HCT116 (cell line): ENCODE data around the gene ACAP3. TPM values are rescaled to one million over a fixed set of nuclear protein-coding genes. Genes with fewer than 3 reads are reported as not detected.
A peak's percentile ranks its signal among the peaks of the same experiment; 100 is the strongest.

ENCODE experiments used
- ATAC-seq: fragments of 200-7000 bp; cut with Tn5 transposase; 2 replicates; pipeline ENCODE4 v1.9.1; 2020; ENCODE audit warnings: mild to moderate bottlenecking, moderate library complexity
- BruUV-seq: library from RNA; stranded (reverse); fragments of 400-500 nt; replicated peaks from 2 replicates; lab custom pipeline; 2021; lab: Mats Ljungman, UMichigan
- CTCF ChIA-PET: fragments of 300-600 bp; sonication (Branson Sonifier 250); formaldehyde crosslinking; loops from one replicate; lab custom pipeline; 2021; ENCODE audit warnings: antibody characterized with exemption; lab: Charles Lee
- POLR2A ChIA-PET: fragments of 300-600, 350-600 bp; sonication (Branson Sonifier 250); formaldehyde crosslinking; loops from one replicate; lab custom pipeline; 2021; ENCODE audit warnings: antibody characterized with exemption; lab: Charles Lee
- RAD21 ChIA-PET, 2 experiments: fragments of 300-600 bp; sonication (Branson Sonifier 250); formaldehyde crosslinking; loops; one replicate each; lab custom pipeline; 2023; ENCODE audit warnings: low total read pairs in 2 of 2; ENCODE audit not compliant: uncharacterized antibody in 2 of 2, unreplicated experiment in 2 of 2, low non-redundant PET in 1 of 2; lab: Charles Lee
- DNase-seq: peaks from one replicate; pipeline ENCODE4 v3.0.0-alpha.2; 2010; ENCODE audit warnings: low read depth, low spot score
- H2AFZ ChIP-seq: fragments of 200-600 bp; shearing (Covaris generic), sonication (generic); 2 replicates; pipeline ENCODE4 v1.6.1; 2017; ENCODE audit warnings: low read depth, mixed run types, mixed read lengths, antibody characterized with exemption, low read length; ENCODE audit not compliant: poor library complexity, severe bottlenecking
- H3K27ac ChIP-seq: 2 replicates; pipeline ENCODE4 v1.5.1; 2012; ENCODE audit warnings: low read depth, low read length
- H3K27me3 ChIP-seq: fragments of 200-600 bp; sonication (generic); 2 replicates; pipeline ENCODE4 v1.6.1; 2016; ENCODE audit warnings: mixed run types, low read length, mixed read lengths; ENCODE audit not compliant: insufficient read depth
- H3K36me3 ChIP-seq, 2 experiments: fragments of 200-500 bp in 1 of 2; fragments of 200-600 bp in 1 of 2; sonication (Bioruptor generic) in 1 of 2; sonication (generic) in 1 of 2; 2 replicates each; pipeline versions ENCODE4 v1.5.1 to v1.6.1; 2014 to 2016; ENCODE audit warnings: low read length in 2 of 2, inconsistent platforms in 1 of 2, mixed read lengths in 1 of 2, mixed run types in 1 of 2; ENCODE audit not compliant: insufficient read depth in 2 of 2, control insufficient read depth in 1 of 2
- H3K4me1 ChIP-seq, 2 experiments: fragments of 200-600 bp in 1 of 2; sonication (generic) in 1 of 2; 2 replicates each; pipeline versions ENCODE4 v1.5.1 to v1.6.1; 2012 to 2017; ENCODE audit warnings: low read length in 2 of 2, inconsistent platforms in 1 of 2, mild to moderate bottlenecking in 1 of 2, mixed read lengths in 1 of 2, mixed run types in 1 of 2, moderate library complexity in 1 of 2; ENCODE audit not compliant: insufficient read depth in 2 of 2, control insufficient read depth in 1 of 2
- H3K4me2 ChIP-seq: fragments of 200-600 bp; sonication (generic); 2 replicates; pipeline ENCODE4 v1.6.1; 2017; ENCODE audit warnings: mixed run types, low read length, mixed read lengths
- H3K4me3 ChIP-seq, 2 experiments: fragments of 200-600 bp in 1 of 2; sonication (generic) in 1 of 2; replicated peaks in 1 of 2; 2 replicates each; pipeline ENCODE4 v1.5.1; 2011 to 2016; ENCODE audit warnings: low read length in 2 of 2, control low read depth in 1 of 2, low read depth in 1 of 2, mild to moderate bottlenecking in 1 of 2, mixed read lengths in 1 of 2, mixed run types in 1 of 2
- H3K79me2 ChIP-seq: fragments of 200-600 bp; sonication (generic); 2 replicates; pipeline ENCODE4 v1.6.1; 2017; ENCODE audit warnings: mild to moderate bottlenecking, mixed run types, low read length, moderate library complexity, mixed read lengths; ENCODE audit not compliant: insufficient read depth
- H3K9ac ChIP-seq: fragments of 200-600 bp; sonication (generic); 2 replicates; pipeline ENCODE4 v1.6.1; 2016; ENCODE audit warnings: low read length, mixed read lengths
- H3K9me2 ChIP-seq: fragments of 200-600 bp; sonication (generic), shearing (Covaris generic); 2 replicates; pipeline ENCODE4 v1.6.1; 2017; ENCODE audit warnings: mixed run types, mild to moderate bottlenecking, moderate library complexity; ENCODE audit not compliant: insufficient read depth
- H3K9me3 ChIP-seq, 2 experiments: fragments of 200-500 bp in 1 of 2; fragments of 200-600 bp in 1 of 2; sonication (Bioruptor generic) in 1 of 2; sonication (generic) in 1 of 2; 2 replicates each; pipeline ENCODE4 v1.6.1; 2014 to 2017; ENCODE audit warnings: low read length in 2 of 2, mixed read lengths in 2 of 2, inconsistent platforms in 1 of 2, low read depth in 1 of 2, mild to moderate bottlenecking in 1 of 2, mixed run types in 1 of 2, moderate library complexity in 1 of 2; ENCODE audit not compliant: control insufficient read depth in 1 of 2, insufficient read depth in 1 of 2
- H4K20me1 ChIP-seq: fragments of 200-600 bp; sonication (generic), shearing (Covaris generic); 2 replicates; pipeline ENCODE4 v1.6.1; 2017; ENCODE audit warnings: mixed run types, mild to moderate bottlenecking, moderate library complexity; ENCODE audit not compliant: insufficient read depth
- CBX3 ChIP-seq: IDR thresholded peaks from 2 replicates; pipeline ENCODE4 v1.6.1; 2012; ENCODE audit warnings: low read depth
- CEBPB ChIP-seq: IDR thresholded peaks from 2 replicates; pipeline ENCODE4 v1.6.1; 2012; ENCODE audit warnings: low read depth
- FOSL1 ChIP-seq: IDR thresholded peaks from 2 replicates; pipeline ENCODE4 v1.6.1; 2012; ENCODE audit warnings: low read depth
- JUND ChIP-seq: IDR thresholded peaks from 2 replicates; pipeline ENCODE4 v1.6.1; 2012
- SIN3A ChIP-seq: IDR thresholded peaks from 2 replicates; pipeline ENCODE4 v1.6.1; 2012; ENCODE audit warnings: low read depth
- SP1 ChIP-seq: IDR thresholded peaks from 2 replicates; pipeline ENCODE4 v1.6.1; 2012; ENCODE audit warnings: low read depth
- ZFX ChIP-seq: fragments of 450-650 bp; IDR thresholded peaks from 2 replicates; pipeline ENCODE4 v1.6.1; 2017
- intact Hi-C: fragments of 100-400 bp; cut with micrococcal nuclease; formaldehyde crosslinking; loops from 2 replicates; pipeline ENCODE4 v1.10.0; 2022
- total RNA-seq: library from RNA; stranded (reverse); gene quantifications from one replicate; pipeline ENCODE4 v1.2.1, GENCODE V29; 2021; ENCODE audit not compliant: unreplicated experiment
- TF ChIP-seq, protein P1 (sequence below): IDR thresholded peaks from 2 replicates; pipeline ENCODE4 v1.6.1; 2012
- TF ChIP-seq, protein P2 (sequence below): IDR thresholded peaks from 2 replicates; pipeline ENCODE4 v1.6.1; 2012; ENCODE audit warnings: low read depth
- TF ChIP-seq, protein P3 (sequence below): IDR thresholded peaks from 2 replicates; pipeline ENCODE4 v1.6.1; 2011; ENCODE audit warnings: mild to moderate bottlenecking, low read length, moderate library complexity; ENCODE audit not compliant: insufficient replicate concordance; ENCODE audit errors: extremely low read depth

The ACAP3 gene
- total RNA-seq, 1 experiment from 2014 or later, result 38.8 TPM

DNA sequence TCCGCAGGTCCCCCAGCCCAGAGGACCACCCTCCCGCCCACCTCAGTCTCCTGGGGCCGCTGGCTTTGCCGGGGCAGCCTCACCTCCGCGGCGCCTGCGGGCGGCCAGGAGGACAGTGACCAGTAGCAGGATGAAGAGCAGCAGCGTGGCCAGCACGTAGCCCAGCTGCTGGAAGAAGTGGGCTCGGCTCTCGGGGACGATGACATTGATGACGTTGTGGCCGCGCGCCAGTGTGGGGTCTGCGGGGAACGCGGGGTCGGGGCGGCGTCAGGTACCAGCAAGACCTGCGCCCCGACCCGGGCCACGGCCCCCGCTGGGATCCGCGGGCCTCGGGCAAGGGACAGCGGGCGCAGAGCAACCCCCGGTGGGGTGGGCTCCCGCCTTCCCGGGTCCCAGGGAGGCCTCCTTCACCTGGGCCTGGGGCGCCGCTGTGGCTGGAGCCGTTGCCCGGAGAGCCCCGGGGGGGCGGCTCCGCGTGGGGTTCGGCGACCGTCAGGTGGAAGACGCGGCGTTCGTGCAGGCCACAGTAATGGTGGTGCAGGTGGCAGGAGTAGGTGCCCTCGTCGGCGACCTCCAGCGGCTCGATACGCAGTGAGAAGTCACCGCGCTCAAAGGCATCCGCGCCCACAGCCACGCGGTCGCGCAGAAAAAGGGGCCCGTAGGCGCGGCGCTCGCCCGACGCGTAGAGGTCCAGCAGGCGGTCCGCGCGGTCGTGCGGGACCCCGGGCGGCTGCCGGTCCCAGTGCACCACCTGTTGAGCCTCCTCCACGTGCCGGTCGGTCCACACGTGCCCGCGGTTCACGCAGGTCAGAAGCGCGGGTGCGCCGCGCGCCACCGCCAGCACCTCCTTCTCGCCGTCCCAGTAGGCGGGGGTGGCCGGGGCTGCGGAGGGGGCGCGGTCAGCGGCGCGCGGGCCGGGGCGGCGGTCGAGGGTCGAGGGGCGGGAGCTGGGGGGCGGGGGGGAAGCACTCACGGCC, 46.8 kb upstream of the ACAP3 start:
- Histone ChIP-seq H3K27ac (no peak overlapping the region), H3K9ac (no peak overlapping the region), H3K4me3 (no peak overlapping the region), H3K79me2 (no peaks in the 10 kb centered on the region), H3K4me2 (peak overlapping the region; percentile 40; the same call in 1 of the 2 replicates), H2AFZ (no peak overlapping the region), H3K27me3 (no peaks in the 10 kb centered on the region), H3K4me1 (peaks cover 13 to 53% of the 10 kb centered on the region in 2 experiments), H3K36me3 (no peaks in the 10 kb centered on the region), H3K9me2 (no peaks in the 10 kb centered on the region), H3K9me3 (no peaks in the 10 kb centered on the region), H4K20me1 (no peaks in the 10 kb centered on the region)
- DNase-seq, result no peak
- RAD21 ChIA-PET, result no interaction called here
- intact Hi-C loops, result no loop called here
- TF ChIP-seq CEBPB (no peak), FOSL1 (no peak), JUND (no peak), SIN3A (no peak)
- POLR2A ChIA-PET, result no interaction called here
- no peak for ATAC-seq
- CTCF ChIA-PET, result no interaction called here
- BruUV-seq, result no TSS peak

DNA sequence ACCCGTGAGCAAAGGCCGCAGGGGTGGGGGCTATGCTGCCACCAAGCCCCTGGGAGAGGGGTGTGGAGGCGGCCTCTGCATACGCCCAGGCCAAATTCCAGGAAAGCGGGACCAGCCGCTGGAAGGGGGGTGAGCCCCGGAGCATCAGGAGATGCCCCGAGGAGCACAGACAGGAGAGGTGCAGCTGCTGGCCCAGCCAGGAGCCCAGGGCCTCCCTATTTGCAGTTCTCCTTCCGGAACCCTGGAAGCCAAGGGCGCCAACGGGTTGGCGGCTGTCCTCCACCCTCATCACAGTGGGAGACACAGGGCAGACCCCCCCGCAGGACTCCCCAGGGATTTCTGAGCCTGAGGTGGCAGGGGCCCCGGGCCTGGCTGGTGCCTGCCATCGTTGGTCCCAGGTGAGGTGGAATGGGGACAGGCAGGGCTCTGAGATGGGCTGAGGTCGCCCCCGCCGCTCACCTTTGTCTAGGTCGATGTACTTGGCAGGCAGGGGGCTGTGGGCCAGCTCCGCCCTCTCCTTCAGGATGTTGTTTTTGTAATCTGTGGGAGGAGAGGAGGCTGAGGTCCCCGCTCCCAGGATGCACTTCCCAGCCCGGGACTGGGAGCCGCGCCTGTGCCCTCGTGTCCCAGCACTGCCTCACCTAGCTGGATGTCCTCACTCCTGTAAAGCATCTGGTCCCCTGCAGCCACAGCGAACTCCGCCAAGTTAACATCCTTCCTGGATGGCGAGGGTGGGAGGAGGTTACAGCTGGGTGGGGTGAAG, 45.8 kb upstream of the ACAP3 start:
- no TSS peak for BruUV-seq
- Histone ChIP-seq H3K9me2 (no peaks in the 10 kb centered on the region), H3K27ac (no peak overlapping the region; the same call in 1 of the 2 replicates), H3K9me3 (no peaks in the 10 kb centered on the region), H4K20me1 (no peaks in the 10 kb centered on the region), H3K4me2 (peak overlapping the region; percentile 40), H3K27me3 (no peaks in the 10 kb centered on the region), H3K9ac (0 out of 2 replicates have a peak overlapping the region, but pooled peaks have one; percentile 12), H3K4me3 (no peak overlapping the region), H3K36me3 (no peaks in the 10 kb centered on the region), H3K4me1 (peaks cover 10 to 43% of the 10 kb centered on the region in 2 experiments), H3K79me2 (peaks cover 3% of the 10 kb centered on the region; the same call in 1 of the 2 replicates), H2AFZ (no peak overlapping the region)
- ATAC-seq, result peak; percentile 24
- DNase-seq, result no peak
- CTCF ChIA-PET, result no interaction called here
- POLR2A ChIA-PET, result no interaction called here
- intact Hi-C loops, result no loop called here
- RAD21 ChIA-PET, result no interaction called here
- TF ChIP-seq, protein P1, sequence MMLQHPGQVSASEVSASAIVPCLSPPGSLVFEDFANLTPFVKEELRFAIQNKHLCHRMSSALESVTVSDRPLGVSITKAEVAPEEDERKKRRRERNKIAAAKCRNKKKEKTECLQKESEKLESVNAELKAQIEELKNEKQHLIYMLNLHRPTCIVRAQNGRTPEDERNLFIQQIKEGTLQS, result no peak
- TF ChIP-seq ZFX (no peak; the same call in 1 of the 2 replicates), JUND (no peak), CBX3 (no peak), SP1 (no peak)
- TF ChIP-seq, protein P2, sequence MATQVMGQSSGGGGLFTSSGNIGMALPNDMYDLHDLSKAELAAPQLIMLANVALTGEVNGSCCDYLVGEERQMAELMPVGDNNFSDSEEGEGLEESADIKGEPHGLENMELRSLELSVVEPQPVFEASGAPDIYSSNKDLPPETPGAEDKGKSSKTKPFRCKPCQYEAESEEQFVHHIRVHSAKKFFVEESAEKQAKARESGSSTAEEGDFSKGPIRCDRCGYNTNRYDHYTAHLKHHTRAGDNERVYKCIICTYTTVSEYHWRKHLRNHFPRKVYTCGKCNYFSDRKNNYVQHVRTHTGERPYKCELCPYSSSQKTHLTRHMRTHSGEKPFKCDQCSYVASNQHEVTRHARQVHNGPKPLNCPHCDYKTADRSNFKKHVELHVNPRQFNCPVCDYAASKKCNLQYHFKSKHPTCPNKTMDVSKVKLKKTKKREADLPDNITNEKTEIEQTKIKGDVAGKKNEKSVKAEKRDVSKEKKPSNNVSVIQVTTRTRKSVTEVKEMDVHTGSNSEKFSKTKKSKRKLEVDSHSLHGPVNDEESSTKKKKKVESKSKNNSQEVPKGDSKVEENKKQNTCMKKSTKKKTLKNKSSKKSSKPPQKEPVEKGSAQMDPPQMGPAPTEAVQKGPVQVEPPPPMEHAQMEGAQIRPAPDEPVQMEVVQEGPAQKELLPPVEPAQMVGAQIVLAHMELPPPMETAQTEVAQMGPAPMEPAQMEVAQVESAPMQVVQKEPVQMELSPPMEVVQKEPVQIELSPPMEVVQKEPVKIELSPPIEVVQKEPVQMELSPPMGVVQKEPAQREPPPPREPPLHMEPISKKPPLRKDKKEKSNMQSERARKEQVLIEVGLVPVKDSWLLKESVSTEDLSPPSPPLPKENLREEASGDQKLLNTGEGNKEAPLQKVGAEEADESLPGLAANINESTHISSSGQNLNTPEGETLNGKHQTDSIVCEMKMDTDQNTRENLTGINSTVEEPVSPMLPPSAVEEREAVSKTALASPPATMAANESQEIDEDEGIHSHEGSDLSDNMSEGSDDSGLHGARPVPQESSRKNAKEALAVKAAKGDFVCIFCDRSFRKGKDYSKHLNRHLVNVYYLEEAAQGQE, result no peak
- TF ChIP-seq, protein P3, sequence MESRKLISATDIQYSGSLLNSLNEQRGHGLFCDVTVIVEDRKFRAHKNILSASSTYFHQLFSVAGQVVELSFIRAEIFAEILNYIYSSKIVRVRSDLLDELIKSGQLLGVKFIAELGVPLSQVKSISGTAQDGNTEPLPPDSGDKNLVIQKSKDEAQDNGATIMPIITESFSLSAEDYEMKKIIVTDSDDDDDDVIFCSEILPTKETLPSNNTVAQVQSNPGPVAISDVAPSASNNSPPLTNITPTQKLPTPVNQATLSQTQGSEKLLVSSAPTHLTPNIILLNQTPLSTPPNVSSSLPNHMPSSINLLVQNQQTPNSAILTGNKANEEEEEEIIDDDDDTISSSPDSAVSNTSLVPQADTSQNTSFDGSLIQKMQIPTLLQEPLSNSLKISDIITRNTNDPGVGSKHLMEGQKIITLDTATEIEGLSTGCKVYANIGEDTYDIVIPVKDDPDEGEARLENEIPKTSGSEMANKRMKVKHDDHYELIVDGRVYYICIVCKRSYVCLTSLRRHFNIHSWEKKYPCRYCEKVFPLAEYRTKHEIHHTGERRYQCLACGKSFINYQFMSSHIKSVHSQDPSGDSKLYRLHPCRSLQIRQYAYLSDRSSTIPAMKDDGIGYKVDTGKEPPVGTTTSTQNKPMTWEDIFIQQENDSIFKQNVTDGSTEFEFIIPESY, result no peak
